GM18909 (cell line): ENCODE data around the gene TIAL1.
"Not testable (repeated sequence)": the region's sequence is repeated elsewhere in the genome, so short reads cannot be mapped to it uniquely, and the experiment has no call there.

Experiments
- ATAC-seq: cut with Tn5 transposase; IDR thresholded peaks from one replicate; pipeline ENCODE4 v1.9.1; 2021; ENCODE audit warnings: mild to moderate bottlenecking; ENCODE audit not compliant: unreplicated experiment, poor library complexity

The TIAL1 gene

DNA sequence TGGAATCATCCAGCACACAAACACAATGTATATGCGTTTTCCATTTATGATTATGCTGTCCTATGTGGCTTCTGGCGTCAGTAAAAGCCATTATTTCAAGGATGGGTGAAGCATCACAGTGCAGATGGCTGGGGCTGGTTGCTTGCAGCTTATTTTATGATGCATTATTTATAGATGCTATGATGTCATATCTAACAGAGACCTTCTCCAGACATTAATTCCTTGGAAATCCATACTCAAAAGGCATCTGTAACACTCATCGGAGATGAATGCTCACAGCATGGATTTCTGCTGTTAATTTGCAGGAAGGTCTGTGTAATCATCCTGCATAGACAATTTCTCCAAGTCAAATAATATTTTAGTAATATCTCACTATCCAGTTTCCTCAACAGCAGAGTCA, 61.5 kb downstream of the TIAL1 start:
- no peak for ATAC-seq

DNA sequence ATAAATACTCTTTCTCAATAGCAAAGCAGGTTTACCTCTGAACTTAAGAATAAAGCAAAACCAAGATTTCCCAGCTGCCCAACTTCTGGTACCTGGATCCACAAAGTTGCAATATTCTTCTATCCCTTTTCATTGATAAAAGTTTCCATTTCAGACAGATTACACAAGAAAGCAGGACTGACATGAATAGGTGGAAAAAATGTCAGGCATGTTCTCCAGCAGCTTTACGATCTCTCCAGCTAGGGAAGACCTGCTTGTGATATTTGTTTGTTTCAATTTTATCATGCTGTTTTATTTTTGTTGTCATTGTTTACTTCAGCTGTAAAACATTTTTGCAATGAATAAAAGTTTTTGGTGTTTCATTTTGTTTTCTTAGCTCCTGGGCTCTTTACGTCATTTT, 63.3 kb downstream of the TIAL1 start:
- ATAC-seq, result no peak

DNA sequence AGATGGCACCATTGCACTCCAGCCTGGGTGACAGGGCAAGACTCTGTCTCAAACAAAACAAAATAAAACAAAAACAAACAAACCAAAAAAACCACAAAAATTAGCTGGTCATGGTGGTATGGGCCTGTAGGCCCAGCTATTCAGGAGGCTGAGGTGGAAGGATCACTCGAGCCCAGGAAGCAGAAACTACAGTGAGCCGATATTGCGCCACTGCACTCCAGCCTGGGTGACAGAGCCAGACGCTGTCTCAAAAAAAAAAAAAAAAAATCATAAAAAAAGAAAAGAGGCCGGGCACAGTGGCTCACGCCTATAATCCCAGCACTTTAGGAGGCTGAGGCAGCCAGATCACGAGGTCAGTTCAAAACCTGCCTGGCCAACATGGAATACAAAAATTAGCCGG, 64.0 kb downstream of the TIAL1 start:
- ATAC-seq, result not testable (repeated sequence)

DNA sequence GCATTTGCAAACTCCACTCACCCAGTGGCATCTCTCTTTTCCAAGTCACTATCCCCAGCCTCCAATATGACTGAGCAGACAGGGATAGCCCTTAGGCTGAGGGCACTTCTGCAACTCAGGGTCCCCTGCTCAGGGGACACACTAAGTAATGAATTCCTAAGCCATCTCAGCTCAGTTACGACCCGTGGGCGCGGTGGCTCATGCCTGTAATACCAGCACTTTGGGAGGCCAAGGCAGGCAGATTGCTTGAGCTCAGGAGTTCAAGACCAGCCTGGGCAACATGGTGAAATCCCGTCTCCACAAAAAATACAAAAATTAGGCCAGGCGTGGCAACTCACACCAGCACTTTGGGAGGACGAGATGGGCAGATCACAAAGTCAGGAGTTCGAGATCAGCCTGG, 64.5 kb downstream of the TIAL1 start:
- not testable (repeated sequence) for ATAC-seq

DNA sequence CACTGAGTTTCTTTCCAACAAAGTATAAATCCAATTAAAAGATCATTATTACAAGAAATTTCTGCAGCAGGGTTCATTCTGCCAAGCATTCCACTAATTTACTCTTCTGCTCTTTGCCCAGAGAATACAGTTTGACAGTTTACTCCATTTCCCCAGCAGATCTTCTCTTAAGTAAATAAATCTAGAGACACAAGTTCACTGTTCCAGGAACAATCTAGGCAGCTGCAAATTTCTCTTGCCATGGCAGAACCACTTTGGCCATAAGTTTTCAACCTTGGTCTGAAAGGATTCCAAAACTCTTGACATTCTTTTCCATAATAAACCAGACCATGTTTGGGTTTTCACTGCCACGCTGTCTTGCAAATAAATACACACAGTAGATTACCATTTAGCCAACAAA, 65.7 kb downstream of the TIAL1 start:
- no peak for ATAC-seq

DNA sequence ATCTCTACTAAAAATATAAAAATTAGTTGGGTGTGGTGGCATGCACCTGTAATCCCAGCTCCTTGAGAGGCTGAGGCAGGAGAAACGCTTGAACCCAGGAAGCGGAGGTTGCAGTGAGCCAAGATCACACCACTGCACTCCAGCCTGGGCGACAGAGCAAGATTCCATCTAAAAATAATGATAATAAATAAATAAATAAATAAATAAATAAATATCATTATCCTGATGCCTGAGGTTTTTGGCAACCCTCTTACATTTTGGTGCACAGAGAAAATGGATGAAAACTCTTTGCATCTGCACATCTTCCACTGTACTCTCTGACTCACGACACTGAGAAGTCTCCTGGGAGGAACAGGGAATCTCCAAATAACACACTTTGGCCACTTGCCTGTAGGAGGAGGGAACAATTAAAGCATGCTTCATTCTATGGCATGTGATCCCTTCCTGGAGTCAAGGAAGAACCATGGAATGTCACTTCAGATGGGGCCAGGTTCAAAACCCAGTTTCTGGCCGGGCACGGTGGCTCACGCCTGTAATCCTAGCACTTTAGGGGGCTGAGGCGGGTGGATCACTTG, 68.0 kb downstream of the TIAL1 start:
- ATAC-seq, result not testable (repeated sequence)

DNA sequence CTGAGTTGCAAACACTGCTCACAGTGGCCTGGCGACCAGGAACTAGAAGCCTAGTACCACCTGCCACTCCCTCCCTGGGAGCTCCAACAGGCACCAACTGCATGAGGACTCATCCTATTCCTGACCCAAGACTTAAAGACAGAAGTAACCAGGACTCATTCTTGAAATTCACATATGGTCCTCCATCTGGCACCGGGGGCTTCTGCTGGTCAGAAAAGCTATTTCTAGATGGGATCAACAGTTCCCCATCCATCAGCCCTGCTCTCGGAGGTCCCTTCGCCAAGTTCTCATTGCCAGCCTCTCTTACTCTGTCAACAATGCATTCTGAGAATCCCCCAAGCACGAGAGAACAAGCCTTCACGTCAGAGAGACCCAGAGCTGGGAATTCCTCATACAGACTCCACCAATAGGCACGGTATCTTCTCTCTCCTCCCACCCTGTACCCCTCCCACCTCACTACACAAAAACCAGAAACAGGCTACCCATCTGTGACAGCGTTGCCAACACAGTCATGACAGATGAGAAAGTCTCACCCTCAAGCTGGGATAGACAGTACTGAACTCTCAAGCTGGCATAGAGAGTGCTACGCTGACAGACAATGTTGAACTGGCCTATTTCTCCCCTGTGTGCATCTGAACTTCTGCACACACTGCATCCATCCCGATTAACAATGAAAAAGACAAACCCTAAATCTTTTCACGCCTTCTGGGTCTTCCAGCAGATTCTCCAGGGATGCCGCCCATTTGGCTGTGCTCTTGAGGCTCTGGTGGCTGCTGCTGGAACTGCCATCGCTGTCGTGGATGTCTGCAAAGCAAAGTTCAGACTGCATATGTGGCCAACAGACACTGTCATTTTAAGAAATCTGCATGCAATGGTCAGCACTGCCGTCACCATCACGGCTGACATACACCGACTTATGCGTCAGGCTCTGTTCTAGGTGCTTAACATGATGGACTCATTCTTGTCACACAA, 69.9 kb downstream of the TIAL1 start:
- no peak for ATAC-seq

DNA sequence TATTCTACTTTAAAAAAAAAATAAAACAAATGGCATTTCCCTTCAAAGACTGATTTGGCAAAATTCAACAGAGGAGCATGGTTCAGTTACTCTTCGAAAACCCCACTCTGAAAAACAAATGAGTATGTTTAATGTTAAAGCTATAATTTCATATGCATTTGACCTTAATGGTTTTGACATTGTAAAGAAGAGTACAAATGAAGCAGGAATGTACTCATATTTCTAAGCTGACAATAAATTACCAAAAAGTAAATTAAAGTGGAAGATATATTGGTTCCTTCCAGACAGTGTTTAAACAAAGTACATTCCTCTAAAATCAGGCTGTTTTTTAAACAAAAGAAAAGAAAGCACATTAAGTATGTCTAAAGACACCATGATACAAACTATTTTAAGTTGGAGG, 70.6 kb downstream of the TIAL1 start:
- ATAC-seq, result no peak

DNA sequence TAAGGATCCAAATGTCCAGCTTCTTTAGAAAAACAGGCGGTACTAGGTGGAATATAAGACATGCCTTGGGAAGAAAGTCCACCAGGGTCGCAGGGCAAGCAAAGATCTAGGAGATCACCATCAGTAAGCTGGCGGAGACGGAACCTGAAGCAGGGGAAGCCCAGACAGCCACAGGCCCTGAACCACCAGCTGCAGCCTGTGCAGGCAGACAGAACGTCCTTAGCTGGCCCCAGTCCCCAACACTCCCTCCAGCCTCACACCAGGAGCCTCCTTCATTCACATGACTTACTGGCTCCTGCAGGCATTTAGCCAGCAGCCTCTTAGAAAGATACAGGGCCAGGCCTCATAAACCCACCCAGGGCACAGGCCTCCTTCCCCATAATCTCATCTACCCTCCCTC, 71.6 kb downstream of the TIAL1 start:
- ATAC-seq, result no peak

DNA sequence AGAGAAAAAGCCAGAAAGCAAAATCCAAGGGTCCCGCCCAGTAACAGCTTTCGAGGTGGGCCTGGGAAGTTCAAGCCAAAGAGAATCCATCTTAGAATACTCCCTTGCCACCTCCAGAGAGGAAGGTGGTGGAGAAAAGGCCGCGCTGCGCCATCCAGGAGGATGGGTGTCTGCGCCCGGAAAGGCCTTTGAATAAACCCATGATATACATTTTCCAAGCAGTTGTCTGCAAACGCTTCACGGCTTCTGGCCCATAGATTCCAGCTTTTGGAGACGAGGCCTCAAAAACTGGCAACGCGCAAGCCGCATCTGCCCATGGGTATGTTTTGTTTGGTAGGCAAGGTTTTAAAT, 72.1 kb downstream of the TIAL1 start:
- no peak for ATAC-seq

DNA sequence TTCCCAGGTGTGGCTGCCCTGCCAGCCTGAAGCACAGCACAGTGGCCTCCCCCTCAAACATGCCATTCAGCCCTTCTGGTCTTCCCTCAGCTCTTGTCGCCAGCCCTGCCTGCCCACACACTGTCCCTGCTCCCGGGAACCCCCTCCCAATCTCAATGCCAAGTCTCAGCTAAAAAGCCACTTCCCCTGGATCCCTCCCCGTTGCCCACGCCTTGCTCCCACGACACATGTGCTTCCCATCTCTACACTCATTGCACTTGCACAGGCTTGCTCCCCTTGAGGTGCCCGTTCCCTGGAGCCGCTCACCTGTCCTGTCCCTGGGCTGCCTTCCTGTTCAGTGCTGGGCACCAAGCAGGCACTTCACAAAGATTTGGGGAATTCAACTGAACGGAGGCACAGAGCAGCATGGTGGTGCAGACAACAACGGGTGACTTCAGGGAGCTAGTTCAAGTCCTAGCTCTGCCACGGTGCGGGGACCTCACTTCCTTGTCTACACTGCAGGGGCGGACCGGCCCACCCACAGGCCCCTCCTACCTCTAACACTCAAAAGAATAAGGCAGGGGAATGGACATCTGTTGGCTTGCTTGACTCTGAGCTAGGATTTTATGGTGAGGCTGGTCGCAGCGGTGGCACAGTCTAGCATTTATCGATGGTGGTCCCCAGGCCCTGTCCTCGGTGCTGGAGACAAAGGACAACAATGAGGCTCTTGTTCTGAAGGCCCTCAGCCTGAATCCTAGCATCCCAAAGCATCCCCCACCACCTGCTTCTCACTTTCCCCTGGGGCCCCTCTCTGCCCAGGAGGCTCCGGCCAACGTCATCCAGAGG, 72.7 kb downstream of the TIAL1 start:
- ATAC-seq, result no peak
